Mesenchymal stem cell (in vitro differentiated cells and primary cell): Measurements from ENCODE around the gene DNAL4.

Experiments used
- DNase-seq: peaks from one replicate; pipeline ENCODE4 v3.0.0-alpha.2; 2013
- H2AFZ ChIP-seq: one replicate; pipeline ENCODE4 v1.6.1; 2013; ENCODE audit warnings: low read depth, mild to moderate bottlenecking, control low read depth, inconsistent platforms, low read length, moderate library complexity
- H2AK5ac ChIP-seq: 2 replicates; pipeline ENCODE4 v1.6.1; 2013; ENCODE audit warnings: low read length, moderate library complexity, mild to moderate bottlenecking, inconsistent platforms; ENCODE audit not compliant: severe bottlenecking
- H2BK120ac ChIP-seq: one replicate; pipeline ENCODE4 v1.6.1; 2013; ENCODE audit warnings: low read depth, mild to moderate bottlenecking, inconsistent platforms, low read length, moderate library complexity
- H2BK12ac ChIP-seq, 2 experiments: one replicate each; pipeline ENCODE4 v1.6.1; 2013; ENCODE audit warnings: inconsistent platforms in 2 of 2, low read length in 2 of 2, mild to moderate bottlenecking in 2 of 2, moderate library complexity in 2 of 2, control low read depth in 1 of 2
- H2BK15ac ChIP-seq: one replicate; pipeline ENCODE4 v1.6.1; 2013; ENCODE audit warnings: mild to moderate bottlenecking, low read depth, inconsistent platforms; ENCODE audit not compliant: poor library complexity, severe bottlenecking
- H2BK5ac ChIP-seq: 2 replicates; pipeline ENCODE4 v1.6.1; 2013; ENCODE audit warnings: low read depth, mild to moderate bottlenecking, low read length, control low read depth, inconsistent platforms; ENCODE audit not compliant: poor library complexity, severe bottlenecking
- H3K14ac ChIP-seq, 2 experiments: one replicate each; pipeline ENCODE4 v1.6.1; 2013; ENCODE audit warnings: inconsistent platforms in 2 of 2, low read length in 2 of 2, control low read depth in 1 of 2, mild to moderate bottlenecking in 1 of 2, moderate library complexity in 1 of 2
- H3K18ac ChIP-seq, 2 experiments: one replicate each; pipeline ENCODE4 v1.6.1; 2013; ENCODE audit warnings: inconsistent platforms in 2 of 2, low read length in 2 of 2, control low read depth in 1 of 2, low read depth in 1 of 2, mild to moderate bottlenecking in 1 of 2
- H3K23ac ChIP-seq, 2 experiments: one replicate each; pipeline ENCODE4 v1.6.1; 2013; ENCODE audit warnings: inconsistent platforms in 2 of 2, low read length in 2 of 2, mild to moderate bottlenecking in 2 of 2, moderate library complexity in 2 of 2, control low read depth in 1 of 2
- H3K27ac ChIP-seq: 2 replicates; pipeline ENCODE4 v1.5.1; 2013; ENCODE audit warnings: mild to moderate bottlenecking, moderate library complexity, low read length, control low read depth, inconsistent platforms; ENCODE audit not compliant: poor library complexity, severe bottlenecking
- H3K27me3 ChIP-seq, 2 experiments: 2 replicates each; pipeline versions ENCODE4 v1.6.1 to v1.7.0; 2013; ENCODE audit warnings: low read length in 2 of 2, mild to moderate bottlenecking in 2 of 2, moderate library complexity in 2 of 2, control low read depth in 1 of 2, inconsistent platforms in 1 of 2; ENCODE audit not compliant: control insufficient read depth in 1 of 2, insufficient read depth in 1 of 2
- H3K36me3 ChIP-seq, 2 experiments: 2 replicates each; pipeline versions ENCODE4 v1.6.1 to v1.7.0; 2013; ENCODE audit warnings: low read length in 2 of 2, control low read depth in 1 of 2, inconsistent platforms in 1 of 2, low read depth in 1 of 2, mild to moderate bottlenecking in 1 of 2; ENCODE audit not compliant: insufficient read depth in 2 of 2, control insufficient read depth in 1 of 2
- H3K4ac ChIP-seq, 2 experiments: one replicate each; pipeline ENCODE4 v1.6.1; 2013; ENCODE audit warnings: inconsistent platforms in 2 of 2, low read length in 2 of 2, mild to moderate bottlenecking in 2 of 2, moderate library complexity in 2 of 2, control low read depth in 1 of 2, low read depth in 1 of 2
- H3K4me1 ChIP-seq: 2 replicates; pipeline ENCODE4 v1.6.1; 2013; ENCODE audit warnings: low read depth, low read length, control low read depth; ENCODE audit not compliant: control insufficient read depth, insufficient read depth
- H3K4me2 ChIP-seq: 2 replicates; pipeline ENCODE4 v1.6.1; 2013; ENCODE audit warnings: low read length, mild to moderate bottlenecking, inconsistent platforms; ENCODE audit not compliant: poor library complexity, severe bottlenecking
- H3K4me3 ChIP-seq, 2 experiments: 2 replicates each; pipeline versions ENCODE4 v1.5.1 to v1.7.0; 2013; ENCODE audit warnings: low read length in 2 of 2, mild to moderate bottlenecking in 2 of 2, control low read depth in 1 of 2, low read depth in 1 of 2; ENCODE audit not compliant: insufficient read depth in 1 of 2
- H3K79me1 ChIP-seq: replicated peaks from 2 replicates; pipeline ENCODE4 v1.6.1; 2013; ENCODE audit warnings: mild to moderate bottlenecking, control low read depth, low read length, inconsistent platforms; ENCODE audit not compliant: poor library complexity, severe bottlenecking
- H3K9ac ChIP-seq: 2 replicates; pipeline ENCODE4 v1.7.0; 2013; ENCODE audit warnings: mild to moderate bottlenecking, low read length, moderate library complexity
- H3K9me3 ChIP-seq: 2 replicates; pipeline ENCODE4 v1.7.0; 2013; ENCODE audit warnings: mild to moderate bottlenecking, low read length; ENCODE audit not compliant: control insufficient read depth
- H4K8ac ChIP-seq: one replicate; pipeline ENCODE4 v1.6.1; 2013; ENCODE audit warnings: inconsistent platforms, mild to moderate bottlenecking, low read length, moderate library complexity
- H4K91ac ChIP-seq: one replicate; pipeline ENCODE4 v1.6.1; 2013; ENCODE audit warnings: mild to moderate bottlenecking, low read length, inconsistent platforms
- WGBS: methylation state at CpG from one replicate; pipeline ENCODE4 v1.1.7; 2013; ENCODE audit warnings: mixed read lengths; 5-methylcytosine and 5-hydroxymethylcytosine counted together

The DNAL4 gene

GRCh38 chr22:38734421-38735100, 59.4 kb downstream of the DNAL4 start:
- no peak overlapping the region for H3K23ac ChIP-seq
- peaks cover 3% of the 10 kb centered on the region for H3K4me1 ChIP-seq
- no peak overlapping the region for H3K27ac ChIP-seq
- no peaks in the 10 kb centered on the region for H3K9me3 ChIP-seq
- H3K14ac ChIP-seq, result no peak overlapping the region
- no peak overlapping the region for H3K4me2 ChIP-seq
- H2AFZ ChIP-seq, result no peak overlapping the region
- H2BK5ac ChIP-seq, result no peak overlapping the region
- H2BK120ac ChIP-seq, result no peak overlapping the region
- DNase-seq, result no peak
- H3K9ac ChIP-seq, result no peak overlapping the region
- H3K18ac ChIP-seq, result no peak overlapping the region
- H3K27me3 ChIP-seq, result no peaks in the 10 kb centered on the region
- H3K4me3 ChIP-seq, result no peak overlapping the region
- H2AK5ac ChIP-seq, result no peak overlapping the region
- no peak overlapping the region for H2BK12ac ChIP-seq
- peaks cover 11% of the 10 kb centered on the region for H3K79me1 ChIP-seq
- H2BK15ac ChIP-seq, result no peak overlapping the region
- no peak overlapping the region for H4K91ac ChIP-seq
- 89% methylated on average over 13 of the region's 13 CpGs for WGBS
- H3K36me3 ChIP-seq, result peaks cover 88 to 100% of the 10 kb centered on the region in 2 experiments
- no peak overlapping the region for H4K8ac ChIP-seq
- H3K4ac ChIP-seq, result no peak overlapping the region

- Histone ChIP-seq H3K27ac (no peak overlapping the region), H2AFZ (no peak overlapping the region)
- 93% methylated on average over 8 of the region's 8 CpGs for WGBS
Measured at GRCh38 chr22:38733724-38734381, 60.1 kb downstream of the DNAL4 start.

GRCh38 chr22:38733329-38733723, 60.6 kb downstream of the DNAL4 start:
- Histone ChIP-seq H2BK12ac (no peak overlapping the region), H3K4me3 (no peak overlapping the region), H3K18ac (no peak overlapping the region), H2BK5ac (no peak overlapping the region), H3K14ac (no peak overlapping the region), H2AFZ (no peak overlapping the region), H3K79me1 (peaks cover 10% of the 10 kb centered on the region), H3K27ac (no peak overlapping the region), H2BK15ac (no peak overlapping the region), H2AK5ac (no peak overlapping the region), H3K4ac (no peak overlapping the region), H3K27me3 (no peaks in the 10 kb centered on the region), H3K9ac (no peak overlapping the region), H3K23ac (no peak overlapping the region), H3K36me3 (peaks cover 88 to 100% of the 10 kb centered on the region in 2 experiments), H3K9me3 (no peaks in the 10 kb centered on the region), H3K4me2 (no peak overlapping the region), H2BK120ac (no peak overlapping the region), H4K8ac (no peak overlapping the region), H3K4me1 (peaks cover 3% of the 10 kb centered on the region), H4K91ac (no peak overlapping the region)
- DNase-seq, result peak; percentile 35
- 76% methylated on average over 4 of the region's 4 CpGs for WGBS

More at GRCh38 chr22:38733724-38734381, 60.1 kb downstream of the DNAL4 start:
- peaks cover 88 to 100% of the 10 kb centered on the region in 2 experiments for H3K36me3 ChIP-seq
- H4K8ac ChIP-seq, result no peak overlapping the region
- no peaks in the 10 kb centered on the region for H3K27me3 ChIP-seq
- no peak overlapping the region for H3K18ac ChIP-seq
- no peak overlapping the region for H4K91ac ChIP-seq
- H2BK120ac ChIP-seq, result no peak overlapping the region
- H2AK5ac ChIP-seq, result no peak overlapping the region
- DNase-seq, result peak; percentile 32
- no peaks in the 10 kb centered on the region for H3K9me3 ChIP-seq
- H3K4me2 ChIP-seq, result no peak overlapping the region
- H2BK5ac ChIP-seq, result no peak overlapping the region
- H3K9ac ChIP-seq, result no peak overlapping the region
- H3K23ac ChIP-seq, result no peak overlapping the region
- H3K14ac ChIP-seq, result no peak overlapping the region
- peaks cover 12% of the 10 kb centered on the region for H3K79me1 ChIP-seq
- no peak overlapping the region for H2BK12ac ChIP-seq
- no peak overlapping the region for H3K4me3 ChIP-seq
- no peak overlapping the region for H3K4ac ChIP-seq
- H2BK15ac ChIP-seq, result no peak overlapping the region
- peaks cover 3% of the 10 kb centered on the region for H3K4me1 ChIP-seq

GRCh38 chr22:38732251-38732815, 61.6 kb downstream of the DNAL4 start:
- H3K4me1 ChIP-seq, result peaks cover 3% of the 10 kb centered on the region
- no peak overlapping the region for H2BK120ac ChIP-seq
- peaks cover 88 to 100% of the 10 kb centered on the region in 2 experiments for H3K36me3 ChIP-seq
- 87% methylated on average over 12 of the region's 13 CpGs for WGBS
- H2BK12ac ChIP-seq, result no peak overlapping the region
- no peak overlapping the region for H2AFZ ChIP-seq
- no peak overlapping the region for H3K4me2 ChIP-seq
- no peak overlapping the region for H3K4me3 ChIP-seq
- no peak overlapping the region for H3K23ac ChIP-seq
- no peak overlapping the region for H3K9ac ChIP-seq
- no peak overlapping the region for H2AK5ac ChIP-seq
- no peak overlapping the region for H4K8ac ChIP-seq
- H3K14ac ChIP-seq, result no peak overlapping the region
- H4K91ac ChIP-seq, result no peak overlapping the region
- H3K4ac ChIP-seq, result no peak overlapping the region
- no peaks in the 10 kb centered on the region for H3K27me3 ChIP-seq
- peaks cover 12% of the 10 kb centered on the region for H3K79me1 ChIP-seq
- no peak for DNase-seq
- no peaks in the 10 kb centered on the region for H3K9me3 ChIP-seq
- H2BK5ac ChIP-seq, result no peak overlapping the region
- H2BK15ac ChIP-seq, result no peak overlapping the region
- H3K27ac ChIP-seq, result no peak overlapping the region
- no peak overlapping the region for H3K18ac ChIP-seq
